Hepatocyte (in vitro differentiated cells): ENCODE data around the gene PODXL2. TPM values are rescaled to one million over a fixed set of nuclear protein-coding genes. Genes with fewer than 3 reads are reported as not detected.

Experiments used
- DNase-seq: peaks from one replicate; pipeline ENCODE4 v3.0.0-alpha.2; 2016; ENCODE audit warnings: low spot score
- H2AFZ ChIP-seq: fragments of 200-600 bp; sonication (generic); 2 replicates; pipeline ENCODE4 v1.6.0; 2016; ENCODE audit warnings: antibody characterized with exemption, mild to moderate bottlenecking
- H3K27ac ChIP-seq: fragments of 200-600 bp; sonication (generic); 2 replicates; pipeline ENCODE4 v1.5.1; 2016; ENCODE audit warnings: mild to moderate bottlenecking
- H3K27me3 ChIP-seq: fragments of 200-600 bp; sonication (generic); 2 replicates; pipeline ENCODE4 v1.6.1; 2016
- H3K36me3 ChIP-seq: fragments of 200-600 bp; sonication (generic); replicated peaks from 2 replicates; pipeline ENCODE4 v1.5.1; 2016; ENCODE audit warnings: low read depth; ENCODE audit not compliant: insufficient read depth
- H3K4me1 ChIP-seq: fragments of 200-600 bp; sonication (generic); 2 replicates; pipeline ENCODE4 v1.5.1; 2016; ENCODE audit warnings: mild to moderate bottlenecking, moderate library complexity; ENCODE audit not compliant: insufficient read depth
- H3K4me2 ChIP-seq: fragments of 200-600 bp; sonication (generic); 2 replicates; pipeline ENCODE4 v1.6.0; 2016
- H3K4me3 ChIP-seq: fragments of 200-600 bp; sonication (generic); 2 replicates; pipeline ENCODE4 v1.5.1; 2016; ENCODE audit warnings: mild to moderate bottlenecking
- H3K79me2 ChIP-seq: fragments of 200-600 bp; sonication (generic); 2 replicates; pipeline ENCODE4 v1.6.0; 2017; ENCODE audit warnings: mild to moderate bottlenecking
- H3K9me2 ChIP-seq: fragments of 200-600 bp; sonication (generic); replicated peaks from 2 replicates; pipeline ENCODE4 v1.6.0; 2017; ENCODE audit warnings: mild to moderate bottlenecking; ENCODE audit not compliant: insufficient read depth
- H3K9me3 ChIP-seq: fragments of 200-600 bp; sonication (generic); 2 replicates; pipeline ENCODE4 v1.5.1; 2016; ENCODE audit warnings: low read depth, mild to moderate bottlenecking
- H4K20me1 ChIP-seq: fragments of 200-600 bp; sonication (generic); 2 replicates; pipeline ENCODE4 v1.6.0; 2016; ENCODE audit warnings: mild to moderate bottlenecking; ENCODE audit not compliant: insufficient read depth, poor library complexity, severe bottlenecking
- CTCF ChIP-seq: fragments of 200-600 bp; sonication (generic); IDR thresholded peaks from 2 replicates; pipeline ENCODE4 v1.5.1; 2016; ENCODE audit warnings: antibody characterized with exemption, mild to moderate bottlenecking; ENCODE audit not compliant: poor library complexity
- EZH2 ChIP-seq: fragments of 200-600 bp; sonication (generic); IDR thresholded peaks from 2 replicates; pipeline ENCODE4 v1.6.1; 2016; ENCODE audit warnings: antibody characterized with exemption, mild to moderate bottlenecking, borderline replicate concordance
- EZH2phosphoT487 ChIP-seq: fragments of 200-600 bp; sonication (generic); IDR thresholded peaks from one replicate; pipeline ENCODE4 v1.6.1; 2018; ENCODE audit warnings: antibody characterized with exemption, mild to moderate bottlenecking, low read depth, moderate library complexity; ENCODE audit not compliant: unreplicated experiment, severe bottlenecking
- WGBS: methylation state at CpG from one replicate; pipeline ENCODE4 v1.1.6; 2016; ENCODE audit warnings: low lambda C conversion rate; ENCODE audit errors: missing lambda C conversion rate; 5-methylcytosine and 5-hydroxymethylcytosine counted together
- polyA plus RNA-seq: library from polyadenylated mRNA; unstranded; fragments of >200 nt; fragmentation: Nextera tagmentation; extraction: Ambion mirVana; gene quantifications from 2 replicates; pipeline ENCODE4 v1.2.1, GENCODE V29; 2016
- total RNA-seq: library from RNA; depleted of rRNA; stranded (reverse); fragments of >200 nt; gene quantifications from 2 replicates; pipeline ENCODE4 v1.2.3, GENCODE V29; 2014

Gene PODXL2
- total and polyA plus RNA-seq, 2 experiments from 2014 or later: 5.1 to 6.4 TPM

GRCh38 chr3:127585163-127585812 is 43.7 kb upstream of the PODXL2 start:
- Histone ChIP-seq H4K20me1 (peaks cover 56% of the 10 kb centered on the region), H3K27ac (no peak overlapping the region), H3K4me3 (no peak overlapping the region), H3K9me3 (no peaks in the 10 kb centered on the region), H3K79me2 (peaks cover 88% of the 10 kb centered on the region), H2AFZ (no peak overlapping the region), H3K36me3 (no peaks in the 10 kb centered on the region), H3K9me2 (no peaks in the 10 kb centered on the region), H3K4me2 (no peak overlapping the region), H3K4me1 (peaks cover 7% of the 10 kb centered on the region), H3K27me3 (no peaks in the 10 kb centered on the region)
- no peak for DNase-seq
- WGBS: 42% methylated on average over 4 of the region's 4 CpGs
- TF ChIP-seq EZH2 (no peak), CTCF (no peak), EZH2phosphoT487 (no peak)

GRCh38 chr3:127585813-127586413 is 43.1 kb upstream of the PODXL2 start:
- Histone ChIP-seq H3K9me2 (no peaks in the 10 kb centered on the region), H3K79me2 (peaks cover 82% of the 10 kb centered on the region), H3K4me3 (no peak overlapping the region), H3K4me1 (peaks cover 7% of the 10 kb centered on the region), H3K9me3 (no peaks in the 10 kb centered on the region), H4K20me1 (peaks cover 51% of the 10 kb centered on the region), H3K27ac (no peak overlapping the region), H3K4me2 (no peak overlapping the region), H3K27me3 (no peaks in the 10 kb centered on the region), H2AFZ (no peak overlapping the region), H3K36me3 (no peaks in the 10 kb centered on the region)
- over 99% methylated on average over 6 of the region's 6 CpGs for WGBS
- no peak for DNase-seq
- TF ChIP-seq EZH2 (no peak), CTCF (no peak), EZH2phosphoT487 (no peak)

- TF ChIP-seq CTCF (no peak), EZH2phosphoT487 (no peak), EZH2 (no peak)
- Histone ChIP-seq H3K4me1 (peaks cover 14% of the 10 kb centered on the region), H3K9me2 (no peaks in the 10 kb centered on the region), H3K79me2 (peaks cover 69% of the 10 kb centered on the region), H3K27me3 (no peaks in the 10 kb centered on the region), H3K36me3 (no peaks in the 10 kb centered on the region), H2AFZ (no peak overlapping the region), H3K4me2 (peak overlapping the region; percentile 93), H3K27ac (no peak overlapping the region), H3K4me3 (no peak overlapping the region), H3K9me3 (no peaks in the 10 kb centered on the region), H4K20me1 (peaks cover 47% of the 10 kb centered on the region)
- no peak for DNase-seq
- WGBS: 96% methylated on average over 4 of the region's 4 CpGs
Observed at GRCh38 chr3:127587876-127588275, 41.1 kb upstream of the PODXL2 start.
